T-helper 2 cell (primary cell): Measurements from ENCODE around the gene MSH5.
A peak's percentile ranks its signal among the peaks of the same experiment; 100 is the strongest.
"Not testable (repeated sequence)": the region's sequence is repeated elsewhere in the genome, so short reads cannot be mapped to it uniquely, and the experiment has no call there.

Experiments used
- DNase-seq, 5 experiments: peaks; one replicate each; pipeline versions ENCODE4 v3.0.0 to v3.0.0-alpha.2; 2012 to 2022
- total RNA-seq, 2 donors: gene quantifications; one replicate each; lab custom pipeline; 2026; lab: John Stamatoyannopoulos, UW

MSH5 gene
- total RNA-seq, result 0.31 to 1.3 reads per million in 2 donors

GRCh38 chr6:31739639-31740396 lies at the start of gene MSH5:
MSH5 (plus strand) TSS chr6:31740005; CDS start chr6:31740467, 462 bp downstream.
- peak; percentile 91 to 99 (median 92) for DNase-seq

GRCh38 chr6:31690231-31691077 lies 49.4 kb upstream of the MSH5 start:
- no peak for DNase-seq

- no peak for DNase-seq
Measured at GRCh38 chr6:31691078-31691463, 48.7 kb upstream of the MSH5 start.

- DNase-seq, result no peak
Measured at GRCh38 chr6:31691564-31692108, 48.2 kb upstream of the MSH5 start.

- no peak for DNase-seq
Measured at GRCh38 chr6:31692353-31692752, 47.5 kb upstream of the MSH5 start.

GRCh38 chr6:31692886-31693285 lies 46.9 kb upstream of the MSH5 start:
- no peak for DNase-seq

GRCh38 chr6:31693535-31693934 lies 46.3 kb upstream of the MSH5 start:
- no peak for DNase-seq

- peak in 1 of 5 experiments; percentile 49 for DNase-seq
Measured at GRCh38 chr6:31697555-31697954, 42.2 kb upstream of the MSH5 start.

- DNase-seq, result no peak
Measured at GRCh38 chr6:31700740-31701401, 38.9 kb upstream of the MSH5 start.

- DNase-seq, result no peak
Measured at GRCh38 chr6:31701666-31702404, 38.0 kb upstream of the MSH5 start.

GRCh38 chr6:31702405-31702818 lies 37.4 kb upstream of the MSH5 start:
- peak in 2 of 5 experiments; percentile 6 to 42 for DNase-seq

- DNase-seq, result peak; percentile 90 to 99 (median 95)
Measured at GRCh38 chr6:31702819-31703716, 36.7 kb upstream of the MSH5 start, which contains the start of gene ABHD16A. ABHD16A (minus strand) TSS chr6:31703324; CDS start chr6:31703281, 43 bp downstream.

GRCh38 chr6:31705931-31706330 lies 33.9 kb upstream of the MSH5 start:
- DNase-seq, result no peak

GRCh38 chr6:31706599-31706998 lies 33.2 kb upstream of the MSH5 start, which contains the start of gene LY6G6F:
LY6G6F (plus strand) TSS chr6:31706866; CDS start chr6:31706907, 41 bp downstream.
- no peak for DNase-seq

GRCh38 chr6:31707701-31708100 lies 32.1 kb upstream of the MSH5 start:
- DNase-seq, result no peak

GRCh38 chr6:31708224-31708623 lies 31.6 kb upstream of the MSH5 start:
- no peak for DNase-seq

GRCh38 chr6:31709157-31709556 lies 30.6 kb upstream of the MSH5 start:
- not testable (repeated sequence) for DNase-seq

- no peak for DNase-seq
Measured at GRCh38 chr6:31710523-31711219, 29.1 kb upstream of the MSH5 start.

- no peak for DNase-seq
Measured at GRCh38 chr6:31711233-31711632, 28.6 kb upstream of the MSH5 start.

- DNase-seq, result peak in 1 of 5 experiments; percentile 63
Measured at GRCh38 chr6:31712296-31712695, 27.5 kb upstream of the MSH5 start.
